ENCODE results near the gene SIK3.
"Not testable (repeated sequence)": the region's sequence is repeated elsewhere in the genome, so short reads cannot be mapped to it uniquely, and the experiment has no call there.

The SIK3 gene

GRCh38 chr11:117098269-117099232, at the start of gene SIK3:
Gene SIK3 (minus strand): TSS chr11:117098428. CDS start chr11:117098415, 13 bp downstream.
- TF ChIP-seq CTCF (IDR thresholded peaks at IDR 0.05; ENCODE audit: low read depth, low read length, missing control alignments) = peak; percentile 40
- peak within 1 kb of the TSS; percentile 91 for H3K4me3 ChIP-seq (ENCODE audit: low read depth, low read length)
- DNase-seq (ENCODE audit: low read depth) = peak; percentile 68

GRCh38 chr11:117146521-117146920, 48.3 kb upstream of the SIK3 start:
- TF ChIP-seq CTCF (IDR thresholded peaks at IDR 0.05; ENCODE audit: low read depth, low read length, missing control alignments) = no peak
- DNase-seq (ENCODE audit: low read depth) = no peak
- H3K4me3 ChIP-seq (ENCODE audit: low read depth, low read length) = no peak overlapping the region

GRCh38 chr11:117145393-117145761, 47.1 kb upstream of the SIK3 start:
- peak; percentile 18 for TF ChIP-seq CTCF (IDR thresholded peaks at IDR 0.05; ENCODE audit: low read depth, low read length, missing control alignments)
- peak overlapping the region; percentile 78 for H3K4me3 ChIP-seq (ENCODE audit: low read depth, low read length)
- no peak for DNase-seq (ENCODE audit: low read depth)

- DNase-seq (ENCODE audit: low read depth) = peak; percentile 33
- TF ChIP-seq CTCF (IDR thresholded peaks at IDR 0.05; ENCODE audit: low read depth, low read length, missing control alignments) = no peak
- H3K4me3 ChIP-seq (ENCODE audit: low read depth, low read length) = peak overlapping the region; percentile 78
Measured at GRCh38 chr11:117144477-117145392, 46.5 kb upstream of the SIK3 start.

GRCh38 chr11:117143871-117144476, 45.7 kb upstream of the SIK3 start, which contains the start of gene PAFAH1B2:
Gene PAFAH1B2 (plus strand): TSS chr11:117144287. CDS start chr11:117152448, 8,161 bp downstream.
- peak; percentile 84 for DNase-seq (ENCODE audit: low read depth)
- H3K4me3 ChIP-seq (ENCODE audit: low read depth, low read length) = peak within 1 kb of the TSS; percentile 78
- no peak for TF ChIP-seq CTCF (IDR thresholded peaks at IDR 0.05; ENCODE audit: low read depth, low read length, missing control alignments)

GRCh38 chr11:117143390-117143789, 45.2 kb upstream of the SIK3 start:
- no peak for TF ChIP-seq CTCF (IDR thresholded peaks at IDR 0.05; ENCODE audit: low read depth, low read length, missing control alignments)
- DNase-seq (ENCODE audit: low read depth) = no peak
- peak overlapping the region; percentile 78 for H3K4me3 ChIP-seq (ENCODE audit: low read depth, low read length)

- H3K4me3 ChIP-seq (ENCODE audit: low read depth, low read length); DNase-seq (ENCODE audit: low read depth): not testable (repeated sequence)
Measured at GRCh38 chr11:117137223-117138086, 39.2 kb upstream of the SIK3 start.

GRCh38 chr11:117134979-117135378, 36.8 kb upstream of the SIK3 start:
- H3K4me3 ChIP-seq (ENCODE audit: low read depth, low read length); DNase-seq (ENCODE audit: low read depth): not testable (repeated sequence)
